Measurements from ENCODE around the gene GAB2. TPM values are rescaled to one million over a fixed set of nuclear protein-coding genes. Genes with fewer than 3 reads are reported as not detected.

Gene GAB2
- total and polyA plus RNA-seq, 2 of the 4 experiments (the other 2 are of a cell fraction), result 3.3 to 5.9 TPM

DNA sequence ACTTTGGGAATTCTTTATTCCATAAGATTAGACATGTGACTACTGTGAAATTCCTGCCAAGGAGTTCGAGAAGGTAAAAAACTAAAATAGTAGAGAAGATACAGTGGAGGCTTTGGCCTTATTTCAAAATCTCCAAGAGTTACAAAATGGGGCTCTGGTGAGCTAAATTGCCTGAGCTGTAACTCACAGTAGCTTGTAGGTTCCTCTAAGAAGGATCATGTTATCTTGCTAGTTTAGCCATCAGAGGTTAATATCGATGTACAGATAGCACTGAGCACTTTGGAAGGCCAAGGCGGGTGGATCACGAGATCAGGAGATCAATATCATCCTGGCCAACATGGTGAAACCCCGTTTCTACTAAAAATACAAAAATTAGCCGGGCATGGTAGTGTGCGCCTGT lies 147.8 kb downstream of the GAB2 start:
- Histone ChIP-seq H4K91ac (ENCODE audit: insufficient read depth, low read depth, low read length) (no peak overlapping the region), H2BK120ac (ENCODE audit: low read depth, low read length) (no peak overlapping the region), H2AFZ (replicated peaks; ENCODE audit: low read length, poor library complexity) (no peak overlapping the region), H3K27me3 (ENCODE audit: control insufficient read depth, insufficient read depth, low read length) (no peaks in the 10 kb centered on the region), H2AK9ac (replicated peaks; ENCODE audit: low read depth, low read length, poor library complexity) (no peak overlapping the region), H3K4ac (ENCODE audit: low read depth, low read length) (no peak overlapping the region), H3K18ac (ENCODE audit: low read depth, low read length) (no peak overlapping the region), H3K4me3 (ENCODE audit: insufficient read depth, low read depth, low read length) (no peak overlapping the region), H4K5ac (ENCODE audit: low read depth, low read length) (no peak overlapping the region), H3K79me1 (ENCODE audit: low read depth in 1 of 2, low read length in 2 of 2) (no peaks in the 10 kb centered on the region; a peak in 1 of 4 replicates), H3K9me3 (ENCODE audit: control insufficient read depth, insufficient read depth, low read length) (peaks cover 7% of the 10 kb centered on the region; the same call in 1 of the 2 replicates), H3K36me3 (ENCODE audit: control insufficient read depth, insufficient read depth, low read length) (peaks cover 5% of the 10 kb centered on the region), H4K8ac (ENCODE audit: low read depth in 2 of 2, low read length in 2 of 2) (no peak overlapping the region), H2AK5ac (ENCODE audit: low read depth, low read length) (no peak overlapping the region), H2BK20ac (ENCODE audit: low read depth, low read length) (no peak overlapping the region), H4K20me1 (ENCODE audit: insufficient read depth, low read length) (no peaks in the 10 kb centered on the region), H3K23ac (ENCODE audit: low read depth, low read length) (no peak overlapping the region), H2BK5ac (ENCODE audit: low read depth, low read length, poor library complexity, severe bottlenecking) (no peak overlapping the region), H3K56ac (ENCODE audit: extremely low read depth, insufficient read depth, low read length) (no peak overlapping the region), H3K4me2 (ENCODE audit: low read depth, low read length) (no peak overlapping the region), H3K9ac (ENCODE audit: low read depth, low read length) (no peak overlapping the region), H3K14ac (replicated peaks; ENCODE audit: low read depth, low read length) (no peak overlapping the region), H3K27ac (ENCODE audit: insufficient read depth, low read length) (no peak overlapping the region), H3K9me1 (ENCODE audit: insufficient read depth, low read length) (no peaks in the 10 kb centered on the region), H3K4me1 (ENCODE audit: control insufficient read depth, insufficient read depth, low read length) (peaks cover 2% of the 10 kb centered on the region; the same call in 1 of the 2 replicates), H2BK15ac (ENCODE audit: low read depth, low read length) (no peak overlapping the region)
- dilution Hi-C loops (cut with HindIII; ENCODE audit: low sequenced_read_pairs, unreplicated experiment), result no loop called here
- BruUV-seq (replicated peaks), result no TSS peak
- DNase-seq, result no peak
- no peak for TF ChIP-seq RCOR1 (IDR thresholded peaks at IDR 0.05; ENCODE audit: insufficient replicate concordance, low read length)
- no peak for TF ChIP-seq NFE2L2 (IDR thresholded peaks at IDR 0.05; ENCODE audit: low read depth, low read length)
- TF ChIP-seq, protein P1, sequence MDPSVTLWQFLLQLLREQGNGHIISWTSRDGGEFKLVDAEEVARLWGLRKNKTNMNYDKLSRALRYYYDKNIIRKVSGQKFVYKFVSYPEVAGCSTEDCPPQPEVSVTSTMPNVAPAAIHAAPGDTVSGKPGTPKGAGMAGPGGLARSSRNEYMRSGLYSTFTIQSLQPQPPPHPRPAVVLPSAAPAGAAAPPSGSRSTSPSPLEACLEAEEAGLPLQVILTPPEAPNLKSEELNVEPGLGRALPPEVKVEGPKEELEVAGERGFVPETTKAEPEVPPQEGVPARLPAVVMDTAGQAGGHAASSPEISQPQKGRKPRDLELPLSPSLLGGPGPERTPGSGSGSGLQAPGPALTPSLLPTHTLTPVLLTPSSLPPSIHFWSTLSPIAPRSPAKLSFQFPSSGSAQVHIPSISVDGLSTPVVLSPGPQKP (IDR thresholded peaks at IDR 0.05; ENCODE audit: borderline replicate concordance, low read depth, low read length), result no peak
- TF ChIP-seq RAD21 (IDR thresholded peaks at IDR 0.05; ENCODE audit: low read length), result no peak
- no peak for TF ChIP-seq POLR2A (IDR thresholded peaks at IDR 0.05; ENCODE audit: low read depth, low read length)
- no peak for TF ChIP-seq MAFK (IDR thresholded peaks at IDR 0.05; ENCODE audit: low read depth, low read length)
- TF ChIP-seq SMC3 (IDR thresholded peaks at IDR 0.05; ENCODE audit: low read depth, low read length), result no peak
- TF ChIP-seq, protein P2, sequence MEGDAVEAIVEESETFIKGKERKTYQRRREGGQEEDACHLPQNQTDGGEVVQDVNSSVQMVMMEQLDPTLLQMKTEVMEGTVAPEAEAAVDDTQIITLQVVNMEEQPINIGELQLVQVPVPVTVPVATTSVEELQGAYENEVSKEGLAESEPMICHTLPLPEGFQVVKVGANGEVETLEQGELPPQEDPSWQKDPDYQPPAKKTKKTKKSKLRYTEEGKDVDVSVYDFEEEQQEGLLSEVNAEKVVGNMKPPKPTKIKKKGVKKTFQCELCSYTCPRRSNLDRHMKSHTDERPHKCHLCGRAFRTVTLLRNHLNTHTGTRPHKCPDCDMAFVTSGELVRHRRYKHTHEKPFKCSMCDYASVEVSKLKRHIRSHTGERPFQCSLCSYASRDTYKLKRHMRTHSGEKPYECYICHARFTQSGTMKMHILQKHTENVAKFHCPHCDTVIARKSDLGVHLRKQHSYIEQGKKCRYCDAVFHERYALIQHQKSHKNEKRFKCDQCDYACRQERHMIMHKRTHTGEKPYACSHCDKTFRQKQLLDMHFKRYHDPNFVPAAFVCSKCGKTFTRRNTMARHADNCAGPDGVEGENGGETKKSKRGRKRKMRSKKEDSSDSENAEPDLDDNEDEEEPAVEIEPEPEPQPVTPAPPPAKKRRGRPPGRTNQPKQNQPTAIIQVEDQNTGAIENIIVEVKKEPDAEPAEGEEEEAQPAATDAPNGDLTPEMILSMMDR (conservative IDR thresholded peaks at IDR 0.05; ENCODE audit: low read depth, low read length), result no peak
- TF ChIP-seq MXI1 (IDR thresholded peaks at IDR 0.05; ENCODE audit: borderline replicate concordance, low read depth, low read length), result no peak
- no peak for TF ChIP-seq RFX5 (IDR thresholded peaks at IDR 0.05; ENCODE audit: low read depth, low read length)
- no peak for TF ChIP-seq CHD1 (IDR thresholded peaks at IDR 0.05; ENCODE audit: low read depth, low read length)
- no peak for TF ChIP-seq MAZ (IDR thresholded peaks at IDR 0.05; ENCODE audit: borderline replicate concordance, low read depth, low read length)
- TF ChIP-seq, protein P3, sequence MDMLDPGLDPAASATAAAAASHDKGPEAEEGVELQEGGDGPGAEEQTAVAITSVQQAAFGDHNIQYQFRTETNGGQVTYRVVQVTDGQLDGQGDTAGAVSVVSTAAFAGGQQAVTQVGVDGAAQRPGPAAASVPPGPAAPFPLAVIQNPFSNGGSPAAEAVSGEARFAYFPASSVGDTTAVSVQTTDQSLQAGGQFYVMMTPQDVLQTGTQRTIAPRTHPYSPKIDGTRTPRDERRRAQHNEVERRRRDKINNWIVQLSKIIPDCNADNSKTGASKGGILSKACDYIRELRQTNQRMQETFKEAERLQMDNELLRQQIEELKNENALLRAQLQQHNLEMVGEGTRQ (IDR thresholded peaks at IDR 0.05; ENCODE audit: low read depth, low read length), result no peak
- no peak for TF ChIP-seq CEBPB (IDR thresholded peaks at IDR 0.05; ENCODE audit: low read depth, low read length)
- no peak for TF ChIP-seq FOS (IDR thresholded peaks at IDR 0.05; ENCODE audit: low read depth, low read length)
- TF ChIP-seq BHLHE40 (IDR thresholded peaks at IDR 0.05; ENCODE audit: low read depth, low read length), result no peak
- no peak for ATAC-seq (ENCODE audit: low read depth)
- in situ Hi-C loops (cut with MboI; ENCODE audit: low sequenced_read_pairs), result no loop called here
- WGBS, 2 experiments (ENCODE audit: extremely low coverage in 2 of 2, insufficient read length in 1 of 2), result no CpG with 5 or more reads among the region's 7 CpGs
- ChIA-PET CTCF (no interaction called here), POLR2A (ENCODE audit: unreplicated experiment) (no interaction called here)
- intact Hi-C loops (cut with micrococcal nuclease), result no loop called here

All from IMR-90 (cell line).